Stimulated activated naive CD8-positive, alpha-beta T cell treated with anti-CD3 and anti-CD28 coated beads, Interleukin-15, amount 100 ng/mL, for 72 hours (primary cell): ENCODE results near the gene RPN2.

Experiments used
- ATAC-seq: fragments of 150-1000 bp; cut with Tn5 transposase; 2 replicates; pipeline ENCODE4 v1.10.0; 2021; ENCODE audit warnings: mild to moderate bottlenecking, moderate library complexity
- DNase-seq, 2 donors: peaks; one replicate each; pipeline ENCODE4 v3.0.0; 2021 to 2022
- H3K27ac Mint-ChIP-seq, 2 donors: one replicate each; pipeline ENCODE4 v1.8.0; 2022; ENCODE audit warnings: mild to moderate bottlenecking in 2 of 2, mixed read lengths in 2 of 2, moderate library complexity in 2 of 2
- H3K27me3 Mint-ChIP-seq: one replicate; pipeline ENCODE4 v1.8.0; 2022; ENCODE audit warnings: mixed read lengths
- H3K4me1 Mint-ChIP-seq: one replicate; pipeline ENCODE4 v1.8.0; 2022; ENCODE audit warnings: mild to moderate bottlenecking, mixed read lengths
- H3K4me3 Mint-ChIP-seq, 2 donors: one replicate each; pipeline ENCODE4 v1.8.0; 2022; ENCODE audit warnings: mild to moderate bottlenecking in 2 of 2, mixed read lengths in 2 of 2, moderate library complexity in 1 of 2
- H3K9me3 Mint-ChIP-seq, 2 donors: one replicate each; pipeline ENCODE4 v1.8.0; 2022; ENCODE audit warnings: mixed read lengths in 2 of 2

RPN2 gene

GRCh38 chr20:37257988-37258387, 78.9 kb downstream of the RPN2 start:
- DNase-seq (no peak), ATAC-seq (no peak)
- Mint-ChIP-seq H3K4me3 (no peak overlapping the region), H3K27ac (peak overlapping the region in 1 of 2 donors; percentile 3), H3K27me3 (peaks cover 27% of the 10 kb centered on the region), H3K4me1 (no peaks in the 10 kb centered on the region), H3K9me3 (no peaks in the 10 kb centered on the region)

- Mint-ChIP-seq H3K4me3 (no peak overlapping the region), H3K9me3 (no peaks in the 10 kb centered on the region), H3K4me1 (no peaks in the 10 kb centered on the region), H3K27ac (no peak overlapping the region), H3K27me3 (peaks cover 27% of the 10 kb centered on the region)
- ATAC-seq (no peak), DNase-seq (no peak)
Measured at GRCh38 chr20:37259031-37259430, 79.9 kb downstream of the RPN2 start.

- Mint-ChIP-seq H3K9me3 (no peaks in the 10 kb centered on the region), H3K4me3 (no peak overlapping the region), H3K27ac (peak overlapping the region in 1 of 2 donors; percentile 62), H3K27me3 (peaks cover 27% of the 10 kb centered on the region), H3K4me1 (no peaks in the 10 kb centered on the region)
- DNase-seq: no peak
- ATAC-seq: no peak
Measured at GRCh38 chr20:37259865-37260264, 80.7 kb downstream of the RPN2 start.

- DNase-seq (no peak), ATAC-seq (no peak)
- H3K9me3 Mint-ChIP-seq: no peaks in the 10 kb centered on the region
- H3K27ac Mint-ChIP-seq: no peak overlapping the region
- H3K4me1 Mint-ChIP-seq: no peaks in the 10 kb centered on the region
- peaks cover 27% of the 10 kb centered on the region for H3K27me3 Mint-ChIP-seq
- no peak overlapping the region for H3K4me3 Mint-ChIP-seq
Measured at GRCh38 chr20:37260923-37261322, 81.8 kb downstream of the RPN2 start.

GRCh38 chr20:37261714-37262113, 82.6 kb downstream of the RPN2 start, which contains the start of gene GHRH:
GHRH (minus strand) TSS chr20:37261814; CDS start chr20:37256889, 4,925 bp downstream.
- H3K4me1 Mint-ChIP-seq: no peaks in the 10 kb centered on the region
- no peak within 1 kb of the TSS for H3K27ac Mint-ChIP-seq
- no peak within 1 kb of the TSS for H3K4me3 Mint-ChIP-seq
- H3K27me3 Mint-ChIP-seq: peaks cover 27% of the 10 kb centered on the region
- DNase-seq: no peak
- H3K9me3 Mint-ChIP-seq: no peaks in the 10 kb centered on the region
- no peak for ATAC-seq

- Mint-ChIP-seq H3K27me3 (peaks cover 27% of the 10 kb centered on the region), H3K27ac (no peak overlapping the region), H3K4me1 (no peaks in the 10 kb centered on the region), H3K4me3 (no peak overlapping the region), H3K9me3 (no peaks in the 10 kb centered on the region)
- ATAC-seq (no peak), DNase-seq (no peak)
Measured at GRCh38 chr20:37262505-37262904, 83.4 kb downstream of the RPN2 start.

- DNase-seq: no peak
- no peak overlapping the region for H3K27ac Mint-ChIP-seq
- no peak overlapping the region for H3K4me3 Mint-ChIP-seq
- H3K27me3 Mint-ChIP-seq: peaks cover 27% of the 10 kb centered on the region
- no peaks in the 10 kb centered on the region for H3K4me1 Mint-ChIP-seq
- H3K9me3 Mint-ChIP-seq: no peaks in the 10 kb centered on the region
- ATAC-seq: no peak
Measured at GRCh38 chr20:37263686-37264085, 84.6 kb downstream of the RPN2 start.

- no peak overlapping the region for H3K27ac Mint-ChIP-seq
- peaks cover 14% of the 10 kb centered on the region for H3K27me3 Mint-ChIP-seq
- H3K4me3 Mint-ChIP-seq: no peak overlapping the region
- no peaks in the 10 kb centered on the region for H3K9me3 Mint-ChIP-seq
- H3K4me1 Mint-ChIP-seq: no peaks in the 10 kb centered on the region
- ATAC-seq (peak; percentile 84), DNase-seq (peak in 1 of 2 donors; percentile 38)
Measured at GRCh38 chr20:37265152-37265551, 86.0 kb downstream of the RPN2 start.

- ATAC-seq (no peak), DNase-seq (no peak)
- H3K9me3 Mint-ChIP-seq: no peaks in the 10 kb centered on the region
- no peaks in the 10 kb centered on the region for H3K27me3 Mint-ChIP-seq
- no peak overlapping the region for H3K4me3 Mint-ChIP-seq
- H3K4me1 Mint-ChIP-seq: no peaks in the 10 kb centered on the region
- peak overlapping the region in 1 of 2 donors; percentile 78 for H3K27ac Mint-ChIP-seq
Measured at GRCh38 chr20:37266940-37267666, 88.0 kb downstream of the RPN2 start.

- peak overlapping the region; percentile 63 to 78 for H3K27ac Mint-ChIP-seq
- H3K4me1 Mint-ChIP-seq: no peaks in the 10 kb centered on the region
- ATAC-seq: no peak
- H3K9me3 Mint-ChIP-seq: no peaks in the 10 kb centered on the region
- no peak for DNase-seq
- no peak overlapping the region for H3K4me3 Mint-ChIP-seq
- H3K27me3 Mint-ChIP-seq: no peaks in the 10 kb centered on the region
Measured at GRCh38 chr20:37267667-37268313, 88.7 kb downstream of the RPN2 start.

- Mint-ChIP-seq H3K27ac (no peak overlapping the region), H3K4me3 (no peak overlapping the region), H3K4me1 (no peaks in the 10 kb centered on the region), H3K9me3 (no peaks in the 10 kb centered on the region), H3K27me3 (no peaks in the 10 kb centered on the region)
- no peak for ATAC-seq
- DNase-seq: no peak
Measured at GRCh38 chr20:37270576-37271420, 91.7 kb downstream of the RPN2 start.

GRCh38 chr20:37271421-37271768, 92.3 kb downstream of the RPN2 start:
- Mint-ChIP-seq H3K4me3 (no peak overlapping the region), H3K4me1 (peaks cover 4% of the 10 kb centered on the region), H3K27me3 (no peaks in the 10 kb centered on the region), H3K9me3 (no peaks in the 10 kb centered on the region), H3K27ac (no peak overlapping the region)
- ATAC-seq (no peak), DNase-seq (no peak)

GRCh38 chr20:37273988-37274387, 94.9 kb downstream of the RPN2 start:
- ATAC-seq: no peak
- Mint-ChIP-seq H3K4me3 (no peak overlapping the region), H3K27me3 (no peaks in the 10 kb centered on the region), H3K4me1 (peaks cover 14% of the 10 kb centered on the region), H3K27ac (no peak overlapping the region), H3K9me3 (no peaks in the 10 kb centered on the region)
- no peak for DNase-seq

GRCh38 chr20:37274851-37275524, 95.9 kb downstream of the RPN2 start:
- no peak overlapping the region for H3K4me3 Mint-ChIP-seq
- peaks cover 14% of the 10 kb centered on the region for H3K4me1 Mint-ChIP-seq
- DNase-seq (no peak), ATAC-seq (no peak)
- H3K27me3 Mint-ChIP-seq: no peaks in the 10 kb centered on the region
- H3K27ac Mint-ChIP-seq: no peak overlapping the region
- no peaks in the 10 kb centered on the region for H3K9me3 Mint-ChIP-seq

- H3K4me3 Mint-ChIP-seq: peak overlapping the region in 1 of 2 donors; percentile 1
Measured at GRCh38 chr20:37276494-37277252, 97.5 kb downstream of the RPN2 start.

More at GRCh38 chr20:37276494-37277252, 97.5 kb downstream of the RPN2 start:
- H3K9me3 Mint-ChIP-seq: no peaks in the 10 kb centered on the region
- peak; percentile 70 for ATAC-seq
- no peaks in the 10 kb centered on the region for H3K27me3 Mint-ChIP-seq
- H3K27ac Mint-ChIP-seq: peak overlapping the region in 1 of 2 donors; percentile 0
- peak in 1 of 2 donors; percentile 16 for DNase-seq
- H3K4me1 Mint-ChIP-seq: peaks cover 14% of the 10 kb centered on the region
